ENCODE data around the gene DUSP10. TPM values are rescaled to one million over a fixed set of nuclear protein-coding genes. Genes with fewer than 3 reads are reported as not detected.

DUSP10 gene
- total RNA-seq, 1 experiment from 2014 or later, result 0.17 TPM

DNA sequence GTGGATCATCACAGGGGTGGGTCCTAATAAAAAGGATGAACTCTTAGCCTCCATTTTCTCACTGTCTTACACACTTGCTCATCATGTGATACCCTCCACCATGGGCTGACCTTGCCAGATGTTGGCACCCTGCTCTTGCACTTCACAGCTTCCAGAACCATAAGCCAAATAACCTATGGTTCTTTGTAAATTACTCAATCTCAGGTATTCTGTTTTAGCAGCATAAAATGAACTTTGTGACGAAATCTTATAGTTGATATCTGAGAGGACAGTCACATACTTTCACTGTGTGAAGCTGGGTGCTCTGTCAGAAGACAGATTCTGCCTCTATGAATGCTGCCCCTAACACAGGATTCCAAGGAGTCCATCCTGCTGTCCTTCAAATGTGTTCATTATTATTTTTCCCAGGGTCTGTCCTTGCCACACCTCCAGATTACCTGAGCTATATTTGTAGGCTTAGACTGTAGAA lies 13.8 kb downstream of the DUSP10 start:
- BruUV-seq (replicated peaks), result no TSS peak
- intact Hi-C loops (cut with micrococcal nuclease; ENCODE audit: unreplicated experiment), result no loop called here
- TF ChIP-seq EZH2 (IDR thresholded peaks at IDR 0.05; ENCODE audit: borderline replicate concordance, low read depth, low read length, poor library complexity, severe bottlenecking), result no peak
- TF ChIP-seq, protein P1, sequence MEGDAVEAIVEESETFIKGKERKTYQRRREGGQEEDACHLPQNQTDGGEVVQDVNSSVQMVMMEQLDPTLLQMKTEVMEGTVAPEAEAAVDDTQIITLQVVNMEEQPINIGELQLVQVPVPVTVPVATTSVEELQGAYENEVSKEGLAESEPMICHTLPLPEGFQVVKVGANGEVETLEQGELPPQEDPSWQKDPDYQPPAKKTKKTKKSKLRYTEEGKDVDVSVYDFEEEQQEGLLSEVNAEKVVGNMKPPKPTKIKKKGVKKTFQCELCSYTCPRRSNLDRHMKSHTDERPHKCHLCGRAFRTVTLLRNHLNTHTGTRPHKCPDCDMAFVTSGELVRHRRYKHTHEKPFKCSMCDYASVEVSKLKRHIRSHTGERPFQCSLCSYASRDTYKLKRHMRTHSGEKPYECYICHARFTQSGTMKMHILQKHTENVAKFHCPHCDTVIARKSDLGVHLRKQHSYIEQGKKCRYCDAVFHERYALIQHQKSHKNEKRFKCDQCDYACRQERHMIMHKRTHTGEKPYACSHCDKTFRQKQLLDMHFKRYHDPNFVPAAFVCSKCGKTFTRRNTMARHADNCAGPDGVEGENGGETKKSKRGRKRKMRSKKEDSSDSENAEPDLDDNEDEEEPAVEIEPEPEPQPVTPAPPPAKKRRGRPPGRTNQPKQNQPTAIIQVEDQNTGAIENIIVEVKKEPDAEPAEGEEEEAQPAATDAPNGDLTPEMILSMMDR (conservative IDR thresholded peaks at IDR 0.05; ENCODE audit: low read depth, low read length), result no peak
- DNase-seq (ENCODE audit: low spot score), result no peak
- no peaks in the 10 kb centered on the region for H3K4me1 ChIP-seq (ENCODE audit: insufficient read depth, low read length, poor library complexity, severe bottlenecking)
- no peaks in the 10 kb centered on the region for H3K27me3 ChIP-seq (replicated peaks; ENCODE audit: insufficient read depth, low read depth, low read length, poor library complexity)
- no peaks in the 10 kb centered on the region for H3K36me3 ChIP-seq (ENCODE audit: insufficient read depth, low read length, poor library complexity, severe bottlenecking)
- no peak overlapping the region for H3K27ac ChIP-seq (ENCODE audit: low read depth, low read length, poor library complexity, severe bottlenecking)
- H3K9me3 ChIP-seq (ENCODE audit: low read depth, low read length, poor library complexity, severe bottlenecking), result no peaks in the 10 kb centered on the region
- H3K4me3 ChIP-seq (ENCODE audit: low read depth, low read length, poor library complexity, severe bottlenecking), result no peak overlapping the region
- ChIA-PET POLR2A (ENCODE audit: low non-redundant PET) (no interaction called here), CTCF (no interaction called here)

DNA sequence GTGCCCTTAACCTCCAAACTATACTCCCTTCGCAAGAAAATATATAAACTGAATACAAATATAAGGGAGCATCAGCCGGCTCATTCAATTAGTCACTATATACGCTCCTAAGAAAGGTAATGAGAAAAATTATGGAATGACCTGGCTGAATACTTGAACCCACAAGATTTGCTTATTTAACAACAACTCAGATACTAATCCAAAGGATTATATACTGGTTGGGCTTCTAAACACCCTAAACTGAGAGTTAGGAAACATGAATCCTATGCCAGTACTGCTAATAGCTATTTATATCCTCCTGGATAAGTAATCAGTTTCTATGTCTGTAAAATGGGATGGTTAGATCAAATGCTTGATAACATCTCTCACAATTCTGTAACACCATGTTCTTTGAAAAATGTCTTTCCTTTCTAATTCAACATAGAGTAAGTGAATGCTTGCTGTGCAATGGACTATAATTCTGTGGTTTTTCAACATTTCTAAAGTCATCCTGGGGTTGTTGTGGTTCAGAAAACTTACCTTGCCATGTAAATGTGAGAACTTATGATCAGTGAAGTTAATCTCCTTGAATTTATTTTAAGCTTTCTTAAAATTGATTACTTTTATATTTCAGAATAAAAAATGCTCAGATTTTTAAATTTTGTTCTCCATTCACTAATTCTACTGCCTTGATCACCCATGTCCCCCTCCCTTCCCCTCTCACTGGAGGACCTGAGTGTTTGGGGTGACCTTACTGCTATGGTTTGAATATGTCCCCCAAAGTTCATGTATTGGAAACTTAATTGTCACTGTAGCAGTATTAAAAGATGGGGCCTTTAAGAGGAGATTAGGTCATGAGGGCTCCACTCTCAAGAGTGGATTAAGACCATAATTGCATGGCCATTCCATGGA lies 14.5 kb downstream of the DUSP10 start:
- Histone ChIP-seq H3K27ac (ENCODE audit: low read depth, low read length, poor library complexity, severe bottlenecking) (no peak overlapping the region), H3K4me1 (ENCODE audit: insufficient read depth, low read length, poor library complexity, severe bottlenecking) (no peaks in the 10 kb centered on the region), H3K36me3 (ENCODE audit: insufficient read depth, low read length, poor library complexity, severe bottlenecking) (no peaks in the 10 kb centered on the region), H3K9me3 (ENCODE audit: low read depth, low read length, poor library complexity, severe bottlenecking) (no peaks in the 10 kb centered on the region), H3K27me3 (replicated peaks; ENCODE audit: insufficient read depth, low read depth, low read length, poor library complexity) (no peaks in the 10 kb centered on the region), H3K4me3 (ENCODE audit: low read depth, low read length, poor library complexity, severe bottlenecking) (no peak overlapping the region)
- DNase-seq (ENCODE audit: low spot score), result no peak
- ChIA-PET CTCF (no interaction called here), POLR2A (ENCODE audit: low non-redundant PET) (no interaction called here)
- intact Hi-C loops (cut with micrococcal nuclease; ENCODE audit: unreplicated experiment), result no loop called here
- BruUV-seq (replicated peaks), result no TSS peak
- no peak for TF ChIP-seq EZH2 (IDR thresholded peaks at IDR 0.05; ENCODE audit: borderline replicate concordance, low read depth, low read length, poor library complexity, severe bottlenecking)
- TF ChIP-seq, protein P1 (conservative IDR thresholded peaks at IDR 0.05; ENCODE audit: low read depth, low read length), result no peak

DNA sequence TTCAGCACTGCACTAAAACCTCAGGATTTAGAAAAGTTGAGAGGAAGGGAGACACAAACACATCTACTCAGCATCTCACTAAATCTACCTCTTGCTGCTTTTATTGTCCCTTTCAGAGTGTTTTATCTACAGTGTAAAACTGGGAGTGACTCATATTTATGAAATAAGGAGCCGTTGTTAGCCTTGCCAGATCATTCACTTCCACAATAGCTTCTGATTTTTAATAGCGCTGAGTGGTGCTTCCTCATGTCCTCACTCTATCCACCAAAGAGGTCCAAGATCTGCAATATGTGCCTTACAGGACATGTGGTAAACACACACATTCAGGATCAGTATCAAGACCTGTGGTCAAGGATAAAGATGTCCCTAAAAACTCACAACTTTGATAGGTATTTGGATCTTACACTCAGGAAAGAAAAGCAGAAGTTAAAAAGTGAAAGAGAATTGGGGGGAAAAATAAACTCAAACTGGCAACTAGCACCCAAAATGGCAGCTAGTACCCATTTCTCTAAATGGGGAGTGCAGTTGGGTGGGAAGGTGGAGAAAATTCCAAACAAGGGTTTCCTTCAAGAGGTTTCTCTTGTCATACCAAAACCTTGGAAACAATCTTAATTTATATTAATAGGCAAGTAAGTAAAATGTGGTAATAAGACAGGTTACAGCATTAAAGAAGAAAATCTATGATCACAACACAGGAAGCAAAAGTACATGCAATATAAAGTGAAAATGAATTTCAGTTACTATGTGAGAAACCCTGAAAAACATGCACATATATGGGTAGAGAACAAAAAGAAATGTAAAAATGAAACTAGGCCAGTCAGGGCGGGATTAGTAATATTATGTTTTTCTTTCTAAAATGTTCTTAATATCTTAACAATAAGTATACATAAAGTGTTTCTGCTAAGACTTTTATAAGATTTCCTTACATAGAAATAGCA lies 15.9 kb downstream of the DUSP10 start:
- intact Hi-C loops (cut with micrococcal nuclease; ENCODE audit: unreplicated experiment), result no loop called here
- Histone ChIP-seq H3K27ac (ENCODE audit: low read depth, low read length, poor library complexity, severe bottlenecking) (no peak overlapping the region), H3K4me1 (ENCODE audit: insufficient read depth, low read length, poor library complexity, severe bottlenecking) (no peaks in the 10 kb centered on the region), H3K27me3 (replicated peaks; ENCODE audit: insufficient read depth, low read depth, low read length, poor library complexity) (no peaks in the 10 kb centered on the region), H3K9me3 (ENCODE audit: low read depth, low read length, poor library complexity, severe bottlenecking) (no peaks in the 10 kb centered on the region), H3K4me3 (ENCODE audit: low read depth, low read length, poor library complexity, severe bottlenecking) (no peak overlapping the region), H3K36me3 (ENCODE audit: insufficient read depth, low read length, poor library complexity, severe bottlenecking) (no peaks in the 10 kb centered on the region)
- TF ChIP-seq, protein P1 (conservative IDR thresholded peaks at IDR 0.05; ENCODE audit: low read depth, low read length), result no peak
- no peak for TF ChIP-seq EZH2 (IDR thresholded peaks at IDR 0.05; ENCODE audit: borderline replicate concordance, low read depth, low read length, poor library complexity, severe bottlenecking)
- DNase-seq (ENCODE audit: low spot score), result no peak
- BruUV-seq (replicated peaks), result no TSS peak
- ChIA-PET POLR2A (ENCODE audit: low non-redundant PET) (no interaction called here), CTCF (no interaction called here)

Measured in A673 (cell line).